Gastrocnemius medialis (tissue), 4 donors: ENCODE measurements around the gene GRID1. TPM values are rescaled to one million over a fixed set of nuclear protein-coding genes. Genes with fewer than 3 reads are reported as not detected.

Experiments used
- ATAC-seq, 2 donors: fragments of 150-250 bp; one replicate each; pipeline ENCODE4 v1.9.1; 2016
- DNase-seq, 2 donors: peaks; one replicate each; pipeline ENCODE4 v3.0.0-alpha.2; 2019
- H3K27ac ChIP-seq, 4 donors: fragments of 200-600 bp; sonication (generic); 1 replicate in 1 of 4; 2 replicates in 3 of 4; pipeline ENCODE4 v1.5.1; 2016 to 2018; ENCODE audit warnings: mild to moderate bottlenecking in 2 of 4, moderate library complexity in 1 of 4
- H3K27me3 ChIP-seq, 3 donors: fragments of 200-600 bp; sonication (generic) in 2 of 3; 1 replicate in 1 of 3; 2 replicates in 2 of 3; pipeline versions ENCODE4 v1.5.1 to v1.6.0; 2016 to 2019; ENCODE audit warnings: mild to moderate bottlenecking in 1 of 3, moderate library complexity in 1 of 3
- H3K36me3 ChIP-seq, 2 donors: fragments of 200-600 bp; sonication (generic) in 1 of 2; one replicate each; pipeline ENCODE4 v1.5.1; 2017 to 2018
- H3K4me1 ChIP-seq, 2 donors: fragments of 200-600 bp; sonication (generic) in 1 of 2; one replicate each; pipeline ENCODE4 v1.5.1; 2016 to 2017; ENCODE audit warnings: mild to moderate bottlenecking in 2 of 2
- H3K4me3 ChIP-seq, 4 donors: fragments of 200-600 bp; sonication (generic) in 3 of 4; 1 replicate in 1 of 4; 2 replicates in 3 of 4; pipeline ENCODE4 v1.5.1; 2016 to 2019; ENCODE audit warnings: mild to moderate bottlenecking in 2 of 4
- H3K9me3 ChIP-seq, 3 donors: fragments of 200-600 bp; sonication (generic) in 2 of 3; 1 replicate in 1 of 3; 2 replicates in 2 of 3; pipeline ENCODE4 v1.5.1; 2016 to 2019
- POLR2A ChIP-seq, 2 donors: fragments of 450-650 bp; IDR thresholded peaks; one replicate each; pipeline ENCODE4 v1.6.1; 2017; ENCODE audit warnings: antibody characterized with exemption in 2 of 2, mild to moderate bottlenecking in 2 of 2, moderate library complexity in 2 of 2
- in situ Hi-C, 4 donors: fragments of 200-750 bp; cut with MboI; loops; one replicate each; pipeline versions ENCODE4 v1.15.0 to v1.8.0; 2017; ENCODE audit warnings: low sequenced_read_pairs in 4 of 4
- intact Hi-C: fragments of 100-400 bp; cut with DNase I; formaldehyde crosslinking; loops from one replicate; pipeline ENCODE4 v1.15.1; 2023; ENCODE audit warnings: low total_unique reads
- total RNA-seq, 4 donors: library from RNA; depleted of rRNA; stranded (reverse); fragments of >200 nt; gene quantifications; one replicate each; pipeline versions ENCODE4 v1.1.0 to v1.2.3, GENCODE V29; 2016
- TF ChIP-seq, protein P1 (sequence below), 5 experiments: fragments of 450-650 bp in 3 of 5; fragments of 200-600 bp in 2 of 5; sonication (generic) in 2 of 5; IDR thresholded peaks in 4 of 5; conservative IDR thresholded peaks in 1 of 5; 1 replicate in 4 of 5; 2 replicates in 1 of 5; pipeline ENCODE4 v1.5.1; 2016 to 2019; ENCODE audit warnings: antibody characterized with exemption in 5 of 5, mild to moderate bottlenecking in 3 of 5, moderate library complexity in 3 of 5

GRID1 gene
- total RNA-seq, 4 donors from 2014 or later, result 0.17 to 1.4 (median 0.79) TPM

DNA sequence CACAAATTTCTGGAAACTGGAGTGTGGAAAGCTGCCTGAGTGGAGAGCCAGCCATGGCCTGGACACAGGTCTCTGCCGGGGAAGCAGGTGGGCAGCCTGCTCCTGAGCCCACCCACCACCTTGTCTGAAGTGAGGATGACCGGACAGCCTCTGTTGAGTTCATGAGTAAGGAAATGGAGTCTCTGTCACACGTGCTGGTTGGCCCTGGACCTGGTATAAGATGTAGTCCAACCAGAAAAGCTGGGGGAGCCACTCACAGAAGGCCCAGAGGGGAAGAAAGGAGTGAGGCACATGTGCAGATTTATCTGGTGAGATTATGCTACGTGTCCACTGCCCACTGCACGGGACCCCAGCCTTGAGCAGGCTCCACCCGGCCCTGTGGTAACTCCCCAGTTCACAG, 383.5 kb downstream of the GRID1 start:
- no peaks in the 10 kb centered on the region for H3K9me3 ChIP-seq
- no peaks in the 10 kb centered on the region for H3K4me1 ChIP-seq
- no peak for ATAC-seq
- H3K4me3 ChIP-seq, result no peak overlapping the region
- no peaks in the 10 kb centered on the region for H3K27me3 ChIP-seq
- no peaks in the 10 kb centered on the region for H3K36me3 ChIP-seq
- intact Hi-C loops (no loop called here), in situ Hi-C loops (loop anchor here in 2 of 4 donors (25.0 kb wide), 2 partner anchors 379 to 404 kb away; partner anchors contain the start of gene GRID1 (in 1 of the 2))
- DNase-seq, result no peak
- no peak overlapping the region for H3K27ac ChIP-seq
- TF ChIP-seq POLR2A (IDR thresholded peaks at IDR 0.05), result no peak
- TF ChIP-seq, protein P1, sequence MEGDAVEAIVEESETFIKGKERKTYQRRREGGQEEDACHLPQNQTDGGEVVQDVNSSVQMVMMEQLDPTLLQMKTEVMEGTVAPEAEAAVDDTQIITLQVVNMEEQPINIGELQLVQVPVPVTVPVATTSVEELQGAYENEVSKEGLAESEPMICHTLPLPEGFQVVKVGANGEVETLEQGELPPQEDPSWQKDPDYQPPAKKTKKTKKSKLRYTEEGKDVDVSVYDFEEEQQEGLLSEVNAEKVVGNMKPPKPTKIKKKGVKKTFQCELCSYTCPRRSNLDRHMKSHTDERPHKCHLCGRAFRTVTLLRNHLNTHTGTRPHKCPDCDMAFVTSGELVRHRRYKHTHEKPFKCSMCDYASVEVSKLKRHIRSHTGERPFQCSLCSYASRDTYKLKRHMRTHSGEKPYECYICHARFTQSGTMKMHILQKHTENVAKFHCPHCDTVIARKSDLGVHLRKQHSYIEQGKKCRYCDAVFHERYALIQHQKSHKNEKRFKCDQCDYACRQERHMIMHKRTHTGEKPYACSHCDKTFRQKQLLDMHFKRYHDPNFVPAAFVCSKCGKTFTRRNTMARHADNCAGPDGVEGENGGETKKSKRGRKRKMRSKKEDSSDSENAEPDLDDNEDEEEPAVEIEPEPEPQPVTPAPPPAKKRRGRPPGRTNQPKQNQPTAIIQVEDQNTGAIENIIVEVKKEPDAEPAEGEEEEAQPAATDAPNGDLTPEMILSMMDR (IDR thresholded peaks at IDR 0.05 in 4 of 5, conservative IDR thresholded peaks at IDR 0.05 in 1 of 5), result no peak

DNA sequence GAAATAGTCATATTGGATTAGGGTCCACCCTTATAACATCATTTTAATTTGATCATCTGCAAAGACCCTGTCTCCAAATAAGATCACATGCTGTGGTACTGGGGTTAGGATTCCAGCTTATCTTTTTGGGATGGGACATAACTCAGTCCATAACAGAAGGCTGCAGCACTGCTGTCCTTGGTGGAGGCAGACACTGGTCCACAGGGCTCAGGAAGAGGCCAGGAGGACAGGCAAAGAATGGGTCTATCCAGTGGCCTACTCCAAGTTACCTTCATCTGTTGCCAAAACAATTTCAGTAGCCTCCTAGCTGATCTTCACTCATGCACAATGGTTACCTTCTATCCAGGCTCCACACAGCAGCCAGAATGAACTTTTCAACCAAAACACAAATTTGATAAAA, 387.0 kb downstream of the GRID1 start:
- intact Hi-C loops, result no loop called here
- H3K4me3 ChIP-seq, result no peak overlapping the region
- in situ Hi-C loops, result loop anchor here in 2 of 4 donors (25.0 kb wide), 2 partner anchors 383 to 408 kb away; partner anchors contain the start of gene GRID1 (in 1 of the 2)
- TF ChIP-seq POLR2A (IDR thresholded peaks at IDR 0.05), result no peak
- TF ChIP-seq, protein P1 (IDR thresholded peaks at IDR 0.05 in 4 of 5, conservative IDR thresholded peaks at IDR 0.05 in 1 of 5), result no peak
- H3K4me1 ChIP-seq, result no peaks in the 10 kb centered on the region
- ATAC-seq, result no peak
- H3K9me3 ChIP-seq, result no peaks in the 10 kb centered on the region
- H3K27ac ChIP-seq, result no peak overlapping the region
- H3K36me3 ChIP-seq, result no peaks in the 10 kb centered on the region
- no peaks in the 10 kb centered on the region for H3K27me3 ChIP-seq
- no peak for DNase-seq

DNA sequence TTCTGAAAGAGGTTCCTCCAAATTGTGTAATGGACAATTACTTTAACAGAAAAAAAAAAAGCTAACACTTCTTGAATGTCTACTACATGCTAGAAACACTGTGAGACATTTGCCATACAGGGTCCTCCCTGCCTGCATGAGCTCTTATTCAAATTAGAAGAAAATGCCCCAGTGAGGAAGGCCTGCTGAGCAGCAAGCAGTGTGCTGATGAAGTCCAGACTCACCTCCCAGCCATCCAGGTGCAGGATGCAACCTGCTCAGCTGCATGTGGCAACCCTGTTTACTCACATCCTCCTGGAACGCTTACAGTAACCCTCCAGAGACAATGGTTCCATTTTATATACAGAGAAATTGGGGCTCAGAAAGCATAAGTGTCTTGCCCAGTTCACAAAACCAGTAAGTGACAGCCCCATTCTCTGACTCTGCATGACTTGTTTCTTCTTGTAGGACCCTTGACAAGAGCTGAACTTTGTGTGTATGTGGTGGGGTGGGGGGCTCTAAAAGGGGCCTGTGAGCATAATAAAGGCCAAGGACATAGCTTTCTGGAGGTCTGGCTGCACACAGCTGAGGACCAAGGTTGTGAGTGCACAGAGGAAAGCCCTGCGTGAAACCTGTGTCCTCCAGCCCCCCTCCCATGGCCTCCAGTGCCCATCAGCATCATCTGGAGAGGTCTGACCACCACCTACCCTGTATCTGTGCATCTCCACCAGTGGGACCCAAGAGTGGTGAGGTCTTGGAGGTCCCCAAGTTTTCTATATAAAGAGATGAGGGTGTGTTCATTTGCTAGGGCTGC, 387.8 kb downstream of the GRID1 start:
- Histone ChIP-seq H3K27me3 (no peaks in the 10 kb centered on the region), H3K4me1 (no peaks in the 10 kb centered on the region), H3K27ac (no peak overlapping the region), H3K36me3 (no peaks in the 10 kb centered on the region), H3K4me3 (no peak overlapping the region), H3K9me3 (no peaks in the 10 kb centered on the region)
- ATAC-seq, result no peak
- in situ Hi-C loops (loop anchor here in 2 of 4 donors (25.0 kb wide), 2 partner anchors 384 to 409 kb away; partner anchors contain the start of gene GRID1 (in 1 of the 2)), intact Hi-C loops (no loop called here)
- TF ChIP-seq, protein P1 (IDR thresholded peaks at IDR 0.05 in 4 of 5, conservative IDR thresholded peaks at IDR 0.05 in 1 of 5), result no peak
- TF ChIP-seq POLR2A (IDR thresholded peaks at IDR 0.05), result no peak
- DNase-seq, result no peak

DNA sequence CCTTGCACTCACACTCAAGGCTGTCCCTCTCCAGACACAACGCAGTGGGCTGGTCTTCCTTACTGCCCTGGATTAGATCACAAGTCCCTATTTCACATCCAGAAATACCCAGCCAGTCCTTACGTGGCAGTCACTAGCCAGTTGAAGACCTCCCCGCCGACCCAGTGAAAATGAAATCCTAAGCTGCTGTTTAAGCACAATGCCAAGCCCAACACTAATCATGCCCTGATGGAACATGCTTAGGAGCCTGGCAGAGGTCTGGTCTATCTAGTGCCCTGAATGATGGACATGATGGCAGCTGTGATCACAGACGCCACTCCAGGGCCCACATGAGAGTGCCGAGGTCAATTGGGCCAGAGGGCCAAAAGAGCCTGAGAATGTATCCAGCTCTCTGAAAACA, 389.0 kb downstream of the GRID1 start:
- no peaks in the 10 kb centered on the region for H3K27me3 ChIP-seq
- ATAC-seq, result no peak
- intact Hi-C loops (no loop called here), in situ Hi-C loops (loop anchor here in 2 of 4 donors (25.0 kb wide), 2 partner anchors 385 to 410 kb away; partner anchors contain the start of gene GRID1 (in 1 of the 2))
- no peak for DNase-seq
- no peak for TF ChIP-seq POLR2A (IDR thresholded peaks at IDR 0.05)
- TF ChIP-seq, protein P1 (IDR thresholded peaks at IDR 0.05 in 4 of 5, conservative IDR thresholded peaks at IDR 0.05 in 1 of 5), result no peak
- no peaks in the 10 kb centered on the region for H3K36me3 ChIP-seq
- no peaks in the 10 kb centered on the region for H3K9me3 ChIP-seq
- no peaks in the 10 kb centered on the region for H3K4me1 ChIP-seq
- no peak overlapping the region for H3K27ac ChIP-seq
- no peak overlapping the region for H3K4me3 ChIP-seq
